Thyroid gland (tissue), 4 donors: ENCODE data around the gene PPFIA4.

Experiments used
- POLR2A ChIP-seq, 2 donors: fragments of 450-650 bp; IDR thresholded peaks; one replicate each; pipeline ENCODE4 v1.6.1; 2017; ENCODE audit warnings: antibody characterized with exemption in 2 of 2, mild to moderate bottlenecking in 2 of 2, moderate library complexity in 1 of 2
- TF ChIP-seq, protein P1 (sequence below), 6 experiments: fragments of 200-600 bp in 3 of 6; fragments of 450-650 bp in 3 of 6; sonication (generic) in 3 of 6; IDR thresholded peaks; one replicate each; pipeline ENCODE4 v1.5.1; 2016 to 2019; ENCODE audit warnings: antibody characterized with exemption in 6 of 6, mild to moderate bottlenecking in 2 of 6, inconsistent platforms in 1 of 6, moderate library complexity in 1 of 6

DNA sequence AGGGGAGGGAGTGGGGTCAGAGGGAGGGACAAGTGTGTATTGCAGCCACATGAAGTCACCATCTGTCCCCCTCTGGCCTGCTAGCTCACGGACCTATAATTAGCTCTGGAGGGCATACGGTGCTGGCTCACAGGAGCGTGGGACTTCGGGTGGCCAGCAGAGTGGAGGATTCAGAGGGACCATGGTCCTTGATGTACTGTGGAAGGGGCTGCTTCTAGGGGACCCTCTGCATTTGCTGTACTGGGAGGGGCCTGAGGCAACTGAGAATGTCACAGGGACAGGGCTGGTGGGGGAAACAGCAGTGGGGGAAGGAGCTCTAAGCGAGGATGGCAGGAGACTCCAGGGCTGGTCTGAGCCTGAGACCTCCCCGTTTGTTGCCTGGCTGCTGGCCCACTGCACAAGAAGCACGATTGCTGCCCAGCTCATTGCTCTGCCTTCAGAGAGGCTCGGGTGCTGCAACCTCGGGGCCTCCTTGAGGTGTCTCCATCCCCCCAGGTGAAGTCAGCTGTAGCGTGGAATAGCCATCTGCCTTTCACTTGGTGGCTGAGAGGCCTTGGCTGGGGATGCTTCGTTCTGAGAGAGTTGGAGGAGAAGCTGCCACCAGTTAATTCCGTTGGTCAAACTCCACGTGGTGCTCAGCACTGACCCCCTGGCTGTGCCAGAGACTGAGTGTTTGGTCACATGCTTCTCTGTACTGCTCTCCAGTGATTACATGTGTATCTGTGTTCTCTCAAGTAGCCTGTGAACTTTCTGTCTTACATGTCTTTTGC is 2.7 kb downstream of the PPFIA4 start:
- TF ChIP-seq, protein P1, sequence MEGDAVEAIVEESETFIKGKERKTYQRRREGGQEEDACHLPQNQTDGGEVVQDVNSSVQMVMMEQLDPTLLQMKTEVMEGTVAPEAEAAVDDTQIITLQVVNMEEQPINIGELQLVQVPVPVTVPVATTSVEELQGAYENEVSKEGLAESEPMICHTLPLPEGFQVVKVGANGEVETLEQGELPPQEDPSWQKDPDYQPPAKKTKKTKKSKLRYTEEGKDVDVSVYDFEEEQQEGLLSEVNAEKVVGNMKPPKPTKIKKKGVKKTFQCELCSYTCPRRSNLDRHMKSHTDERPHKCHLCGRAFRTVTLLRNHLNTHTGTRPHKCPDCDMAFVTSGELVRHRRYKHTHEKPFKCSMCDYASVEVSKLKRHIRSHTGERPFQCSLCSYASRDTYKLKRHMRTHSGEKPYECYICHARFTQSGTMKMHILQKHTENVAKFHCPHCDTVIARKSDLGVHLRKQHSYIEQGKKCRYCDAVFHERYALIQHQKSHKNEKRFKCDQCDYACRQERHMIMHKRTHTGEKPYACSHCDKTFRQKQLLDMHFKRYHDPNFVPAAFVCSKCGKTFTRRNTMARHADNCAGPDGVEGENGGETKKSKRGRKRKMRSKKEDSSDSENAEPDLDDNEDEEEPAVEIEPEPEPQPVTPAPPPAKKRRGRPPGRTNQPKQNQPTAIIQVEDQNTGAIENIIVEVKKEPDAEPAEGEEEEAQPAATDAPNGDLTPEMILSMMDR (IDR thresholded peaks at IDR 0.05) = no peak
- TF ChIP-seq POLR2A (IDR thresholded peaks at IDR 0.05) = no peak
